Activated CD8-positive, alpha-beta memory T cell treated with anti-CD3 and anti-CD28 coated beads for 36 hours (primary cell): Measurements from ENCODE around the gene RFX5. TPM values are rescaled to one million over a fixed set of nuclear protein-coding genes. Genes with fewer than 3 reads are reported as not detected.

Source experiments
- CTCF ChIA-PET: fragments of 350-600 bp; sonication (Branson Sonifier 250); formaldehyde crosslinking; loops from one replicate; lab custom pipeline; 2021; ENCODE audit warnings: antibody characterized with exemption; lab: Charles Lee
- POLR2A ChIA-PET: fragments of 350-600 bp; sonication (Branson Sonifier 250); formaldehyde crosslinking; loops from one replicate; lab custom pipeline; 2021; ENCODE audit warnings: antibody characterized with exemption; lab: Charles Lee
- total RNA-seq, 2 experiments: library from RNA; stranded (reverse); gene quantifications; one replicate each; pipeline ENCODE4 v1.2.3, GENCODE V29; 2021

The RFX5 gene
- total RNA-seq, 2 experiments from 2014 or later: 65.5 to 73.3 TPM

GRCh38 chr1:151309811-151310323, 37.2 kb downstream of the RFX5 start:
- ChIA-PET CTCF (interaction anchor here (1.4 to 4.7 kb wide), 2 partner anchors 29 to 31 kb away, joined by 4 to 26 read pairs; no protein-coding TSS in a partner anchor), POLR2A (interaction anchor here (0.6 kb wide), 1 partner anchor 208 kb away, joined by 4 read pairs; no protein-coding TSS in a partner anchor)

DNA sequence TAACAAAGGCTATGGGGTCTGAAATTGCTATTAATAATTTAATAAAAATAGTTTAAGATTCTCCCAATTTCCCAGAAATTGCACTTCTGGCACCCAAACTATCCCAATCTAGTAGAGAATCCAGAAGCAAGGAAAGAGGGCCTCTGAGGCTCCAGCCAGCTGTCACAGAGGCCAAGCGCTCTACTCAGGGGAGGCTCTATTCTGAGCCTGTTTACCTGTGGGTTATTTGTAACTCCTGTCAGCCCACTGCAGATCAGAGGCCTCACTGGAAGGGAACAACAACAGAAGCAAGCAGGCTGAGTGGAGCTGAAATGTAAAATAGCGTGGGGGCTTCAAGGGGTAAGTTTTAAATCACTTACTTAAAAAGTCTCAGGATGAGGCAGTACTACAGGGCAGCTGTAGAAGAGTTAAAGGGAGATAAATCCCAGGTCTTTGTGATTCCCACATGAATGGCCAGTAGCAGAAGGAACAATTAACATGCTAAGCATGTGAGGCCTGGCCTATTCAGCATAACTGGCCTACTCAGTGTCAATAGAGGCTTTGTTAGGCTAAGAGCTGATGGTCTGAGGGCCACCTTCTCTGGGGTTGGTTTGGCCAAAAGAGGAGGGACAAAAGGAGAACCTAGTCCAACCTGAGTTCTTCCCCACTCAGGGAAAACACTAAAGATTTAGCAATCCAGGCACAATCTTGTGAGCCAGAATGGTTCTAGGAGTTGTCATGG, 52.1 kb downstream of the RFX5 start:
- ChIA-PET CTCF (interaction anchor here (1.2 to 2.3 kb wide), 2 partner anchors 46 kb away, joined by 3 to 6 read pairs; no protein-coding TSS in a partner anchor), POLR2A (interaction anchor here (1.0 kb wide), 1 partner anchor 18 kb away, joined by 4 read pairs; no protein-coding TSS in a partner anchor)

GRCh38 chr1:151293093-151293492, 54.0 kb downstream of the RFX5 start:
- ChIA-PET CTCF (interaction anchor here (2.3 kb wide), 1 partner anchor 48 kb away, joined by 6 read pairs; no protein-coding TSS in a partner anchor), POLR2A (interaction anchor here (1.2 kb wide), 1 partner anchor 12 kb away, joined by 4 read pairs; no protein-coding TSS in a partner anchor)

GRCh38 chr1:151292207-151293030, 54.6 kb downstream of the RFX5 start:
- ChIA-PET POLR2A (interaction anchor here (0.6 to 1.2 kb wide), 3 partner anchors 11 to 124 kb away, joined by 4 to 6 read pairs (median 4); no protein-coding TSS in a partner anchor), CTCF (interaction anchor here (2.3 kb wide), 1 partner anchor 48 kb away, joined by 6 read pairs; no protein-coding TSS in a partner anchor)

- POLR2A ChIA-PET: no interaction called here
Measured at GRCh38 chr1:151290709-151291303, 56.2 kb downstream of the RFX5 start.

More at GRCh38 chr1:151290709-151291303, 56.2 kb downstream of the RFX5 start:
- CTCF ChIA-PET: no interaction called here

Other genes starting within 250 kb of the RFX5 start
- 1 to 10 TPM; 1.9 to 2.5 TPM for gene SEMA6C, start 200.6 kb downstream of the RFX5 start, total RNA-seq
- gene TNFAIP8L2, start 190.6 kb downstream of the RFX5 start, total RNA-seq: 10 to 100 TPM; 25.7 to 26.6 TPM
- gene LYSMD1, start 181.3 kb downstream of the RFX5 start, total RNA-seq: 1 to 10 TPM; 4.3 to 4.7 TPM
- gene SCNM1, start 181.1 kb downstream of the RFX5 start, total RNA-seq: 10 to 100 TPM; 83.4 to 87.2 TPM
- 1 to 10 TPM in 1 of 2 experiments, under 1 TPM in 1; 0.78 to 2.1 TPM for gene TMOD4, start 171.3 kb downstream of the RFX5 start, total RNA-seq
- 10 to 100 TPM; 73.5 to 80.3 TPM for gene VPS72, start 157.1 kb downstream of the RFX5 start, total RNA-seq
- gene PIP5K1A, start 148.7 kb downstream of the RFX5 start, total RNA-seq: 10 to 100 TPM; 74.7 to 78.6 TPM
- gene PSMD4, start 92.5 kb downstream of the RFX5 start, total RNA-seq: 100 to 1,000 TPM; 239 to 258 TPM
- 10 to 100 TPM; 21.6 to 22.2 TPM for gene ZNF687, start 65.0 kb downstream of the RFX5 start, total RNA-seq
- gene PI4KB, start 19.8 kb downstream of the RFX5 start, total RNA-seq: 10 to 100 TPM; 51.6 to 57.4 TPM
- gene SELENBP1, start 25.5 kb upstream of the RFX5 start, total RNA-seq: not detected
- 100 to 1,000 TPM; 448 to 472 TPM for gene PSMB4, start 52.3 kb upstream of the RFX5 start, total RNA-seq
- 10 to 100 TPM; 63.0 to 63.9 TPM for gene POGZ, start 112.2 kb upstream of the RFX5 start, total RNA-seq
- 1 to 10 TPM; 1.2 to 1.8 TPM for gene CGN, start 164.1 kb upstream of the RFX5 start, total RNA-seq
- 1 to 10 TPM; 2.3 to 2.7 TPM for gene TUFT1, start 193.1 kb upstream of the RFX5 start, total RNA-seq